GM23248 (cell line): ENCODE data around the gene ERBB4. TPM values are rescaled to one million over a fixed set of nuclear protein-coding genes. Genes with fewer than 3 reads are reported as not detected.
"Not testable (repeated sequence)": the region's sequence is repeated elsewhere in the genome, so short reads cannot be mapped to it uniquely, and the experiment has no call there.

Experiments
- DNase-seq: peaks from one replicate; pipeline ENCODE4 v3.0.0-alpha.2; 2015
- H2AFZ ChIP-seq: fragments of 200-600 bp; sonication (generic); 2 replicates; pipeline ENCODE4 v1.6.1; 2016; ENCODE audit warnings: antibody characterized with exemption
- H3F3A ChIP-seq: fragments of 200-600 bp; sonication (generic); 2 replicates; pipeline ENCODE4 v1.6.1; 2016; ENCODE audit warnings: mild to moderate bottlenecking, antibody characterized with exemption, mixed run types; ENCODE audit not compliant: insufficient read depth
- H3K27ac ChIP-seq: fragments of 200-600 bp; sonication (generic); 2 replicates; pipeline ENCODE4 v1.5.1; 2016; ENCODE audit warnings: mild to moderate bottlenecking
- H3K27me3 ChIP-seq: fragments of 200-600 bp; sonication (generic); replicated peaks from 2 replicates; pipeline ENCODE4 v1.6.1; 2016; ENCODE audit warnings: mild to moderate bottlenecking; ENCODE audit not compliant: insufficient read depth
- H3K36me3 ChIP-seq: fragments of 200-600 bp; sonication (generic); 2 replicates; pipeline ENCODE4 v1.6.1; 2016; ENCODE audit warnings: low read depth, mild to moderate bottlenecking
- H3K4me1 ChIP-seq: fragments of 200-600 bp; sonication (generic); 2 replicates; pipeline ENCODE4 v1.6.1; 2016; ENCODE audit warnings: mild to moderate bottlenecking; ENCODE audit not compliant: insufficient read depth
- H3K4me2 ChIP-seq: fragments of 200-600 bp; sonication (generic); one replicate; pipeline ENCODE4 v1.6.1; 2016; ENCODE audit warnings: mild to moderate bottlenecking; ENCODE audit not compliant: unreplicated experiment
- H3K4me3 ChIP-seq: fragments of 200-600 bp; sonication (generic); 2 replicates; pipeline ENCODE4 v1.5.1; 2016; ENCODE audit warnings: mild to moderate bottlenecking
- H3K79me2 ChIP-seq: fragments of 200-600 bp; sonication (generic); 2 replicates; pipeline ENCODE4 v1.6.1; 2016; ENCODE audit warnings: mild to moderate bottlenecking; ENCODE audit not compliant: insufficient read depth
- H3K9ac ChIP-seq: fragments of 200-600 bp; sonication (generic); 2 replicates; pipeline ENCODE4 v1.6.1; 2016; ENCODE audit warnings: mild to moderate bottlenecking
- H3K9me2 ChIP-seq: fragments of 200-600 bp; sonication (generic); 2 replicates; pipeline ENCODE4 v1.6.1; 2016; ENCODE audit warnings: mixed run types, mild to moderate bottlenecking, moderate library complexity; ENCODE audit not compliant: insufficient read depth
- H3K9me3 ChIP-seq: fragments of 200-600 bp; sonication (generic); one replicate; pipeline ENCODE4 v1.6.1; 2017; ENCODE audit warnings: low read depth
- H4K20me1 ChIP-seq: fragments of 200-600 bp; sonication (generic); 2 replicates; pipeline ENCODE4 v1.6.0; 2016; ENCODE audit not compliant: insufficient read depth
- EZH2 ChIP-seq: fragments of 200-600 bp; sonication (generic); IDR thresholded peaks from 2 replicates; pipeline ENCODE4 v1.6.1; 2018; ENCODE audit warnings: antibody characterized with exemption, mild to moderate bottlenecking; ENCODE audit not compliant: insufficient read depth, poor library complexity, severe bottlenecking
- EZH2phosphoT487 ChIP-seq: fragments of 200-600 bp; sonication (generic); IDR thresholded peaks from 2 replicates; pipeline ENCODE4 v1.6.1; 2018; ENCODE audit warnings: antibody characterized with exemption, moderate library complexity, mild to moderate bottlenecking, low read depth; ENCODE audit not compliant: insufficient read depth
- whole genome bisulfite sequencing, 2 experiments: methylation state at CpG; one replicate each; pipeline ENCODE4 v1.1.6; 2015 to 2017; ENCODE audit warnings: low lambda C conversion rate in 2 of 2, low coverage in 1 of 2; ENCODE audit errors: missing lambda C conversion rate in 2 of 2; 5-methylcytosine and 5-hydroxymethylcytosine counted together
- in situ Hi-C: fragments of 300-500 bp; cut with MboI; formaldehyde crosslinking; loops from 2 replicates; pipeline ENCODE4 v1.15.0; 2020
- polyA plus RNA-seq: library from polyadenylated mRNA; unstranded; fragments of >200 nt; fragmentation: Nextera tagmentation; extraction: Ambion mirVana; gene quantifications from 2 replicates; pipeline ENCODE4 v1.2.1, GENCODE V29; 2016
- total RNA-seq: library from RNA; depleted of rRNA; stranded (reverse); fragments of >200 nt; shearing (Covaris generic); gene quantifications from 2 replicates; pipeline ENCODE4 v1.2.3, GENCODE V29; 2014

The ERBB4 gene
- total and polyA plus RNA-seq, 2 experiments from 2014 or later: not detected

- Histone ChIP-seq H3K9me3 (no peaks in the 10 kb centered on the region), H3K9me2 (no peaks in the 10 kb centered on the region), H3K27ac (no peak overlapping the region), H3K4me3 (no peak overlapping the region), H3K36me3 (no peaks in the 10 kb centered on the region), H3K27me3 (no peaks in the 10 kb centered on the region), H3K79me2 (no peaks in the 10 kb centered on the region), H3K4me2 (no peak overlapping the region), H3F3A (no peaks in the 10 kb centered on the region), H2AFZ (no peak overlapping the region), H4K20me1 (no peaks in the 10 kb centered on the region), H3K4me1 (0 out of 2 replicates have a peak, but pooled peaks cover 5% of the 10 kb centered on the region), H3K9ac (no peak overlapping the region)
- in situ Hi-C loops: no loop called here
- DNase-seq: peak; percentile 41
- TF ChIP-seq EZH2 (no peak), EZH2phosphoT487 (no peak)
- WGBS, 2 experiments: 39 to 50% methylated on average over 2 of the region's 2 CpGs
Observed at GRCh38 chr2:212021947-212022346, 516.7 kb downstream of the ERBB4 start.

DNA sequence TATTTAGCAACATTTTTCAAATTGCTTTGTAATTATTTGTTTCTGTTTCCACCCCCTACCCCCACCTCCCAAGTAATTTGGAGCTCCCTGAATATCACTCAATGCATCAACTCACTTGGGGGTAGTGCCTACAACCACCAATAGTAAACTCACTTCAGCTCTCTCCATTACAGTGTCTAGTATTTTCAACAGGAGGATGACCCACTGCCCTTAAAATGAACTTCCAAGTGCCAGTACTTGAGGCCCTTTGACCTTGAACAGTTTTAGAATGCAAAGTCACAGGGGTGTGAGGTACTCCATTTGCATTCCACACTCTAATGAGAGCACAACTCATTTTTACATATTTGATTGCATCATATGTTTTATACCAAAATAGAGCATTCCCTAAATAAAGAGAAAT, 523.0 kb downstream of the ERBB4 start:
- no peaks in the 10 kb centered on the region for H3K79me2 ChIP-seq
- H3K27ac ChIP-seq: no peak overlapping the region
- no peak for DNase-seq
- H3K4me1 ChIP-seq: 0 out of 2 replicates have a peak, but pooled peaks cover 5% of the 10 kb centered on the region
- no peaks in the 10 kb centered on the region for H3K27me3 ChIP-seq
- H3K9ac ChIP-seq: no peak overlapping the region
- in situ Hi-C loops: no loop called here
- H3F3A ChIP-seq: no peaks in the 10 kb centered on the region
- no peak overlapping the region for H3K4me3 ChIP-seq
- H3K4me2 ChIP-seq: no peak overlapping the region
- no peak overlapping the region for H2AFZ ChIP-seq
- no peaks in the 10 kb centered on the region for H3K36me3 ChIP-seq
- H3K9me2 ChIP-seq: no peaks in the 10 kb centered on the region
- H4K20me1 ChIP-seq: no peaks in the 10 kb centered on the region
- TF ChIP-seq EZH2phosphoT487 (no peak), EZH2 (no peak)
- H3K9me3 ChIP-seq: no peaks in the 10 kb centered on the region

DNA sequence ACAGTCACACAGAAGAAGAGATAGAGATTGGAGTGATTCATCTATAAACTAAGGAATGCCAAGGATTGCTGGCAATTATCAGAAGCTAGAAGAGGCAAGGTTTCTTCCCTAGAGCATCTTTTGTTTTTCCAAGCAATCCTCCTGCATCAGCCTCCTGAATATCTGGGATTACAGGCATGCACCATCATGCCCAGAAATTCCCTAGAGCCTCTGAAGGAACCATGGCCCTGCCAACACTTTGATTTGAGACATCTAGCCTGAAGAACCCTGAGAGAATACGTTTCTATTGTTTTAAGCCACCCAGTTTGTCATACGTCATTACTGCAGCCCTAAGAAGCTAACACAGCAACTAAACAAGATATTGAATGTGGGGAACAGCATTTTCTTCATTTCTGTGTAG, 525.0 kb downstream of the ERBB4 start:
- Histone ChIP-seq H3K9me2 (no peaks in the 10 kb centered on the region), H3K27me3 (no peaks in the 10 kb centered on the region), H3F3A (no peaks in the 10 kb centered on the region), H3K4me1 (0 out of 2 replicates have a peak, but pooled peaks cover 5% of the 10 kb centered on the region), H3K27ac (no peak overlapping the region), H3K4me2 (no peak overlapping the region), H3K9ac (no peak overlapping the region), H2AFZ (no peak overlapping the region), H3K9me3 (no peaks in the 10 kb centered on the region), H3K4me3 (no peak overlapping the region), H3K36me3 (no peaks in the 10 kb centered on the region), H3K79me2 (no peaks in the 10 kb centered on the region), H4K20me1 (no peaks in the 10 kb centered on the region)
- in situ Hi-C loops: no loop called here
- no peak for DNase-seq
- no peak for TF ChIP-seq EZH2
- TF ChIP-seq EZH2phosphoT487: no peak
- 18 to 19% methylated on average over 2 of the region's 2 CpGs for WGBS, 2 experiments

DNA sequence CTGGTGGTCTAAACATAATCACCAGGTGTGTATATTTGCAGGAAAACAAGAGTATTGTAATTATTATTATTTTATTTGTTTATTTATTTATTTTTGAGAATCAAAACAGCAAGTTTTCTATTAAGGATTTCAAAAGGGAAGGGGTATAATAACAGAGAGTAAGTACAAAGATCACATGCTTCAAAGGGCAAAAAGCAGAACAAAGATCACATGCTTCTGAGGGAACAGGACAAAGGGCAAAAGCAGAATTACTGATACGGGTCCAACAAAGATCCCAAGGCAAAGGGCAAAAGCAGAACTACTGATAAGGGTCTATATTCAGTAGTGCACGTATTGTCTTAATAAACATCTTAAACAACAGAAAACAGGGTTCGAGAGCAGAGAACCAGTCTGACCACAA, 528.3 kb downstream of the ERBB4 start:
- H3K9me3 ChIP-seq, H3K4me2 ChIP-seq, H3K36me3 ChIP-seq, DNase-seq, H2AFZ ChIP-seq, H3K9me2 ChIP-seq, H3K79me2 ChIP-seq, H3K4me3 ChIP-seq, H3K4me1 ChIP-seq, H3K9ac ChIP-seq, in situ Hi-C loops, H4K20me1 ChIP-seq, H3F3A ChIP-seq, H3K27me3 ChIP-seq, H3K27ac ChIP-seq: not testable (repeated sequence)
- WGBS, 2 experiments: 35 to 45% methylated on average over 3 of the region's 3 CpGs

- H4K20me1 ChIP-seq: no peaks in the 10 kb centered on the region
- DNase-seq: no peak
- 12 to 15% methylated on average over 3 of the region's 3 CpGs for WGBS, 2 experiments
- H3K36me3 ChIP-seq: no peaks in the 10 kb centered on the region
- H3K79me2 ChIP-seq: no peaks in the 10 kb centered on the region
- H3K27ac ChIP-seq: no peak overlapping the region
- H3K27me3 ChIP-seq: no peaks in the 10 kb centered on the region
- TF ChIP-seq EZH2 (no peak), EZH2phosphoT487 (no peak)
- H3F3A ChIP-seq: no peaks in the 10 kb centered on the region
- H3K9me3 ChIP-seq: no peaks in the 10 kb centered on the region
- H3K4me2 ChIP-seq: no peak overlapping the region
- H3K9me2 ChIP-seq: no peaks in the 10 kb centered on the region
- no peak overlapping the region for H2AFZ ChIP-seq
- in situ Hi-C loops: no loop called here
- no peak overlapping the region for H3K4me3 ChIP-seq
- H3K4me1 ChIP-seq: no peaks in the 10 kb centered on the region
- no peak overlapping the region for H3K9ac ChIP-seq
Observed at GRCh38 chr2:212007972-212008371, 530.6 kb downstream of the ERBB4 start.
